K562 treated with DMSO at 1 percent for 4 hours (cell line): ENCODE data around the gene ITPR2. TPM values are rescaled to one million over a fixed set of nuclear protein-coding genes. Genes with fewer than 3 reads are reported as not detected.

ENCODE experiments used
- total RNA-seq: library from RNA; unstranded; fragments of 300-600 nt; gene quantifications from 2 replicates; pipeline ENCODE4 v1.2.3, GENCODE V29; 2022; ENCODE audit not compliant: insufficient read depth

Gene ITPR2
- 2.6 and 7.7 TPM in 2 replicates for total RNA-seq

DNA sequence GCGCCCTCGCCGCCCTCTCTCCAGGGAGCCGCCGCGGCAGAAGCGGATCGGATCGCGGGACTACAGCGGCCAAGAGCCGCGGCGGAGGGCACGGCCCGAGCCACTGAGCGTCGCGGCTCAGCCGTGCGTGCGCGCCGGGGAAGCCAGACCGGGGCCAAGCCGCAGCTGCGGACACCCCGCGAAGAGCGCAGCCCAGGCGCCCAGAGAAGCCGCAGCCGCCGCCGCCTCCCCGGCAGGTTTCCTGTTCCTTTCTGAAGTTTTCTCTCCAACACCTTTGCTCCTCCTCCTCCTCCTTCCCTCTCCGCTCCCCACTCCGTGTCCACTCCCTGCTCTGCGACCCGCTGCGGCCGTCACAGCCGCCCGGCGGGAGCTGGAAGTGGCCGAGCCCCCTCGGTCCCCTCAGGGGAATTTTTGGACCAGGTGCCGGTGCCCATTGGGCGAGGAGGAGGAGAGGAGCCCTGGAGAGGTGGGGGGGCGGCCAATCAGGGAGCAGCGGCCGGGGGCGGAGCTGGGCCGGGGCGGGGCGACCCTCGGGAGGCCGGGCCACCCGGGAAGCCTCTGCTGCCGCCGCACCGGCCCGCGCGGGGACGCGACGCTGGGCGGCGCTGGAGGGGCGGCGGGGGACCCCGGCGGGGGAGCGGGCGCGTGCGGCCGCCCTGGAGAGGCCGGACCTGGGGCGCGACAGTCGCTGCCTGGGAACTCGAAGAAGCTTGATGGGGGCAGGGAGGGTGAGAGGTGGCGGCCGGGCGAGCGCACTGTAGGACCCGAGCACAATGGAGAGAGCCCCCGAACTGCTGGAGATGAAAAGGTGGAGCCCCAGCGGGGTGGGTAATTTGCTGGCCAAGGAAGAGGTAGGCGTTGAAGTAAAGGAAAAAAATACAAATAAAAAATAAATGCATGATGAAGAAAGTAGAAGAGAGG lies at the start of gene ITPR2:
ITPR2 (minus strand) TSS at position 373 of the 921 bp plus-strand sequence. CDS start 413 bp downstream, outside the sequence.

Other genes starting within 250 kb of the ITPR2 start
- 13.9 and 21.6 TPM in 2 replicates for gene INTS13, start 104.8 kb upstream of the ITPR2 start, total RNA-seq
- 32.3 and 39.4 TPM in 2 replicates for gene FGFR1OP2, start 105.3 kb upstream of the ITPR2 start, total RNA-seq
- 27.6 and 77.0 TPM in 2 replicates for gene TM7SF3, start 181.2 kb upstream of the ITPR2 start, total RNA-seq
- 12.3 and 17.6 TPM in 2 replicates for gene MED21, start 189.4 kb upstream of the ITPR2 start, total RNA-seq
- not detected in 2 replicates for gene C12orf71, start 249.4 kb upstream of the ITPR2 start, total RNA-seq